Natural killer cell (primary cell): Measurements from ENCODE around the gene HIKESHI. TPM values are rescaled to one million over a fixed set of nuclear protein-coding genes. Genes with fewer than 3 reads are reported as not detected.
"Not testable (repeated sequence)": the region's sequence is repeated elsewhere in the genome, so short reads cannot be mapped to it uniquely, and the experiment has no call there.

Experiments
- ATAC-seq, 3 donors: fragments of 150-1000 bp in 2 of 3; fragments of 200-7000 bp in 1 of 3; cut with Tn5 transposase; 1 replicate in 1 of 3; 2 replicates in 2 of 3; pipeline ENCODE4 v1.10.0; 2021; ENCODE audit warnings: mild to moderate bottlenecking in 2 of 3, moderate library complexity in 2 of 3
- DNase-seq, 2 donors: peaks; one replicate each; pipeline versions ENCODE4 v3.0.0 to v3.0.0-alpha.2; 2013 to 2021; ENCODE audit warnings: mixed read lengths in 1 of 2
- H3K27ac ChIP-seq: one replicate; pipeline ENCODE4 v1.5.1; 2013; ENCODE audit warnings: mild to moderate bottlenecking, low read length
- H3K27me3 ChIP-seq: one replicate; pipeline ENCODE4 v1.6.1; 2013; ENCODE audit warnings: low read length; ENCODE audit not compliant: control insufficient read depth, insufficient read depth
- H3K36me3 ChIP-seq: one replicate; pipeline ENCODE4 v1.6.1; 2013; ENCODE audit warnings: low read length; ENCODE audit not compliant: control insufficient read depth, insufficient read depth
- H3K4me1 ChIP-seq: one replicate; pipeline ENCODE4 v1.6.1; 2013; ENCODE audit warnings: low read length; ENCODE audit not compliant: control insufficient read depth, insufficient read depth
- H3K4me3 ChIP-seq: one replicate; pipeline ENCODE4 v1.5.1; 2013; ENCODE audit warnings: low read length
- H3K9me3 ChIP-seq: one replicate; pipeline ENCODE4 v1.6.1; 2013; ENCODE audit warnings: low read length; ENCODE audit not compliant: control insufficient read depth, insufficient read depth
- H3K27ac Mint-ChIP-seq, 2 donors: one replicate each; pipeline ENCODE4 v1.8.0; 2022; ENCODE audit warnings: mild to moderate bottlenecking in 2 of 2, mixed read lengths in 2 of 2, moderate library complexity in 1 of 2
- H3K27me3 Mint-ChIP-seq, 2 donors: one replicate each; pipeline ENCODE4 v1.8.0; 2022; ENCODE audit warnings: low read depth in 2 of 2, mixed read lengths in 2 of 2
- H3K36me3 Mint-ChIP-seq: one replicate; pipeline ENCODE4 v1.8.0; 2022; ENCODE audit warnings: mixed read lengths
- H3K4me1 Mint-ChIP-seq, 2 donors: one replicate each; pipeline ENCODE4 v1.8.0; 2022; ENCODE audit warnings: mixed read lengths in 2 of 2
- H3K4me3 Mint-ChIP-seq: one replicate; pipeline ENCODE4 v1.8.0; 2022; ENCODE audit warnings: mild to moderate bottlenecking, moderate library complexity, mixed read lengths
- H3K9me3 Mint-ChIP-seq, 2 donors: one replicate each; pipeline ENCODE4 v1.8.0; 2022; ENCODE audit warnings: mixed read lengths in 2 of 2
- CTCF ChIP-seq: fragments of 200-600 bp; IDR thresholded peaks from one replicate; pipeline ENCODE4 v1.8.0; 2022; ENCODE audit warnings: antibody characterized with exemption
- WGBS: methylation state at CpG from one replicate; pipeline ENCODE4 v1.1.7; 2013; ENCODE audit warnings: missing lambda C conversion rate; ENCODE audit not compliant: insufficient coverage; 5-methylcytosine and 5-hydroxymethylcytosine counted together
- intact Hi-C: fragments of 100-400 bp; cut with micrococcal nuclease; formaldehyde crosslinking; loops from one replicate; pipeline ENCODE4 v1.14.2; 2022
- total RNA-seq, 4 donors: library from RNA; stranded (reverse); fragments of 120-200 nt in 1 of 4; gene quantifications; one replicate each; pipeline versions ENCODE4 v1.2.3 to v1.2.4, GENCODE V29; 2013 to 2022

HIKESHI gene
- total RNA-seq, 3 donors from 2014 or later (not counting 1 experiment from before 2014, with no cell fraction given), result 12.7 to 24.2 (median 18.2) TPM

- Histone ChIP-seq H3K9me3 (no peaks in the 10 kb centered on the region), H3K27ac (no peak overlapping the region), H3K4me3 (no peak overlapping the region), H3K27me3 (no peaks in the 10 kb centered on the region), H3K36me3 (peaks cover 46% of the 10 kb centered on the region), H3K4me1 (no peaks in the 10 kb centered on the region)
- intact Hi-C loops, result no loop called here
- H3K4me3 Mint-ChIP-seq, result no peak overlapping the region
- DNase-seq, result no peak
- no peak overlapping the region for H3K27ac Mint-ChIP-seq
- no peak for ATAC-seq
- no peaks in the 10 kb centered on the region for H3K27me3 Mint-ChIP-seq
- 94% methylated on average over 2 of the region's 3 CpGs for WGBS
- H3K36me3 Mint-ChIP-seq, result no peaks in the 10 kb centered on the region
- TF ChIP-seq CTCF, result no peak
- H3K9me3 Mint-ChIP-seq, result no peaks in the 10 kb centered on the region
- H3K4me1 Mint-ChIP-seq, result peaks cover 6 to 14% of the 10 kb centered on the region in 2 donors
These were observed 22.3 kb upstream of the HIKESHI start for GRCh38 chr11:86279747-86280146.

GRCh38 chr11:86287468-86287796, 14.6 kb upstream of the HIKESHI start:
- no peak for ATAC-seq
- peaks cover 14% of the 10 kb centered on the region for H3K4me1 ChIP-seq
- Mint-ChIP-seq H3K27me3 (no peaks in the 10 kb centered on the region), H3K4me1 (peaks cover 5 to 6% of the 10 kb centered on the region in 2 donors), H3K27ac (no peak overlapping the region), H3K4me3 (no peak overlapping the region), H3K36me3 (no peaks in the 10 kb centered on the region), H3K9me3 (no peaks in the 10 kb centered on the region)
- 92% methylated on average over 2 of the region's 2 CpGs for WGBS
- no peak overlapping the region for H3K4me3 ChIP-seq
- no peak for DNase-seq
- H3K9me3 ChIP-seq, result no peaks in the 10 kb centered on the region
- intact Hi-C loops, result no loop called here
- H3K27ac ChIP-seq, result no peak overlapping the region
- peaks cover 6% of the 10 kb centered on the region for H3K36me3 ChIP-seq
- no peak for TF ChIP-seq CTCF
- H3K27me3 ChIP-seq, result no peaks in the 10 kb centered on the region

- H3K4me3 Mint-ChIP-seq, result no peak overlapping the region
- Histone ChIP-seq H3K4me1 (peaks cover 14% of the 10 kb centered on the region), H3K27me3 (no peaks in the 10 kb centered on the region), H3K27ac (no peak overlapping the region), H3K4me3 (no peak overlapping the region), H3K36me3 (peaks cover 6% of the 10 kb centered on the region), H3K9me3 (no peaks in the 10 kb centered on the region)
- intact Hi-C loops, result no loop called here
- 70% methylated on average over 7 of the region's 7 CpGs for WGBS
- peaks cover 5 to 6% of the 10 kb centered on the region in 2 donors for H3K4me1 Mint-ChIP-seq
- DNase-seq (peak in 1 of 2 donors; percentile 11), ATAC-seq (no peak)
- peak overlapping the region in 1 of 2 donors; percentile 41 for H3K27ac Mint-ChIP-seq
- TF ChIP-seq CTCF, result no peak
- no peaks in the 10 kb centered on the region for H3K27me3 Mint-ChIP-seq
- no peaks in the 10 kb centered on the region for H3K9me3 Mint-ChIP-seq
- no peaks in the 10 kb centered on the region for H3K36me3 Mint-ChIP-seq
These were observed 13.1 kb upstream of the HIKESHI start for GRCh38 chr11:86288776-86289507.

GRCh38 chr11:86289508-86290280, 12.3 kb upstream of the HIKESHI start:
- ATAC-seq, result not testable (repeated sequence)
- intact Hi-C loops, result loop anchor here (5.0 kb wide), 1 partner anchor 432 kb away; the partner anchor contains the start of gene CCDC83
- H3K4me1 ChIP-seq, result peaks cover 14% of the 10 kb centered on the region

More at GRCh38 chr11:86289508-86290280, 12.3 kb upstream of the HIKESHI start:
- not testable (repeated sequence) for H3K4me3 ChIP-seq, H3K36me3 Mint-ChIP-seq, H3K4me1 Mint-ChIP-seq, H3K9me3 ChIP-seq, H3K27me3 Mint-ChIP-seq, H3K27me3 ChIP-seq, H3K36me3 ChIP-seq, DNase-seq, H3K27ac ChIP-seq, H3K4me3 Mint-ChIP-seq, H3K9me3 Mint-ChIP-seq
- peak overlapping the region in 1 of 2 donors; percentile 41 for H3K27ac Mint-ChIP-seq
- WGBS, result 81% methylated on average over 9 of the region's 9 CpGs
